Adrenal gland (tissue), 12 donors: ENCODE measurements around the gene RPL18. TPM values are rescaled to one million over a fixed set of nuclear protein-coding genes. Genes with fewer than 3 reads are reported as not detected.

ENCODE experiments used
- DNase-seq, 7 donors: peaks; one replicate each; pipeline ENCODE4 v3.0.0-alpha.2; 2019 to 2020
- H3K27ac ChIP-seq, 5 donors: fragments of 200-600 bp; sonication (generic) in 4 of 5; 1 replicate in 3 of 5; 2 replicates in 2 of 5; pipeline versions ENCODE4 v1.5.1 to v1.8.0; 2016 to 2020; ENCODE audit warnings: mild to moderate bottlenecking in 1 of 5
- H3K27me3 ChIP-seq: fragments of 200-600 bp; 2 replicates; pipeline ENCODE4 v1.8.0; 2021
- H3K36me3 ChIP-seq, 2 donors: fragments of 200-600 bp; replicated peaks in 1 of 2; 1 replicate in 1 of 2; 2 replicates in 1 of 2; pipeline versions ENCODE4 v1.5.1 to v1.8.0; 2018 to 2022
- H3K4me1 ChIP-seq, 2 donors: fragments of 200-600 bp; replicated peaks in 1 of 2; 1 replicate in 1 of 2; 2 replicates in 1 of 2; pipeline versions ENCODE4 v1.5.1 to v1.8.0; 2018 to 2021
- H3K4me3 ChIP-seq, 4 donors: fragments of 200-600 bp; sonication (generic) in 3 of 4; one replicate each; pipeline ENCODE4 v1.5.1; 2016 to 2018
- H3K9me3 ChIP-seq, 3 donors: fragments of 200-600 bp; sonication (generic) in 1 of 3; replicated peaks in 1 of 3; 1 replicate in 2 of 3; 2 replicates in 1 of 3; pipeline versions ENCODE4 v1.5.1 to v1.8.0; 2016 to 2021
- POLR2A ChIP-seq, 2 donors: fragments of 450-650 bp; IDR thresholded peaks; one replicate each; pipeline ENCODE4 v1.6.1; 2017; ENCODE audit warnings: antibody characterized with exemption in 2 of 2, mild to moderate bottlenecking in 2 of 2, moderate library complexity in 1 of 2
- WGBS, 4 donors: extraction: QIAGEN DNeasy Blood & Tissue Kit in 2 of 4; methylation state at CpG; one replicate each; pipeline versions ENCODE4 v1.1.5 to v1.1.7; 2013 to 2017; 5-methylcytosine and 5-hydroxymethylcytosine counted together
- intact Hi-C, 2 donors: fragments of 100-400 bp; cut with DNase I; formaldehyde crosslinking; loops; one replicate each; pipeline versions ENCODE4 v1.14.1 to v1.15.0; 2022 to 2023
- polyA plus RNA-seq, 3 donors: library from polyadenylated mRNA; stranded (reverse); fragments of 200-250 nt in 2 of 3; fragments of 350-450 nt in 1 of 3; fragmentation: Illumina TruSeq in 1 of 3; extraction: RNeasy Lipid Tissue Mini Kit (QIAGEN cat#74804) in 1 of 3; gene quantifications; one replicate each; pipeline ENCODE4 v1.2.3, GENCODE V29; 2013 to 2014
- total RNA-seq, 9 donors: library from RNA; depleted of rRNA in 4 of 9; stranded (reverse); fragments of >200 nt in 4 of 9; fragments of 120-200 nt in 1 of 9; fragmentation: NEBNext Ultra II Directional in 1 of 9; extraction: Animal tissue kit (Norgen Biotek cat#: 25700) in 1 of 9; gene quantifications; one replicate each; pipeline versions ENCODE4 v1.1.0 to v1.2.4, GENCODE V29; 2013 to 2023
- TF ChIP-seq, protein P1 (sequence below), 6 experiments: fragments of 450-650 bp in 4 of 6; fragments of 200-600 bp in 2 of 6; sonication (generic) in 1 of 6; IDR thresholded peaks; 1 replicate in 5 of 6; 2 replicates in 1 of 6; pipeline versions ENCODE4 v1.5.1 to v1.8.0; 2016 to 2021; ENCODE audit warnings: antibody characterized with exemption in 6 of 6, mild to moderate bottlenecking in 2 of 6, moderate library complexity in 1 of 6
- donor health status: healthy with polysubstance abuse.
- donor health status: Bipolar disorder and iron deficiency.
- donor health status: DM: yes; HTN: yes; CAD: no.
- donor health status: DM: no; HTN: no; CAD: no.
- donor health status: DM: no; HTN: no; CAD: no.
- donor health status: DM: yes; HTN: yes; CAD: no.

Gene RPL18
- total and polyA plus RNA-seq, 12 donors: 575 to 5,137 (median 1,890) TPM

DNA sequence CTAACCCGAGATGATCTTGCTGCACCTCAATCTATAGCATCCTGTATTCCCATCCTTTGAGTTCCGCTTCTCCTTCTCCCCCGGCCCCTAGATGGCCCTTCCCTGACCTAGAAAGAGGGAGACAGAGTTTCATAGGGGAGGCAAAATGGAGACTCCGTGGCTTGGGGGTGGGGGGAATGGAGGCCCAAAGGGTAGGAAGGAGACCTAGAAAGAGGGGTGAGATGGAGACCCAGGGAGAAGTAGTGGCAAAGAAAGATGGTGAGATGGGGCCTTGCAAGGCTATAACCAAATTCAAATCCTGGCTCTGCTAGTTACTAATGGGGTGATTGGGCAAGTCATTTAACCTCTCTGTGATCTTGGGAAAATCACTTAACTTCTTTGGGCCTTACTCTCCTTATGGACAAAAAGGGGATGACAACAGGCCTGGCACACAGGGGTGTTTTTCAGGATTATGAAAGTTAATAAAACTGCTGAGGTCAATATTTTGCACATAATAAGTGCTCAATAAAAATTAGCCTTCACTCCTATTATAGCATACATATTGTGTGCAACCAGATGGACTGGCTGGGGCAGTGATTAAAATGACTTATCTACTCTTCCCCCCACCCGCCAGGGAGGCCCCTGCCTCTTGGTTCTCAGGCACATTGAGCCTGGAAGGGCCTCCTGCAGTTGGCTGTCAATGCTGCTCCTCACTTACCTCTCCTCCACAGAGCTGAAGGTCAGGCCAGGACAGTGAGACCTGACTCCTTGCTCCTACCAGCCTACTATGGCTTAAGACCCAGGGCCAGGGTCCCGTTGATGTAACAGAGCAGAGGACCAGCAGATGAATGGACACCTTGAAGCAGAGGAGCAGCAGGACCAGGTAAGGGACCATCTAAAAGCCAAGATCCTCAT, 961 bp upstream of the RPL18 start:
- Histone ChIP-seq H3K4me3 (peak overlapping the region in 2 of 4 donors; percentile 82 to 97), H3K36me3 (peaks cover 0 to 27% of the 10 kb centered on the region in 2 donors), H3K9me3 (no peaks in the 10 kb centered on the region), H3K4me1 (peaks cover 33 to 44% of the 10 kb centered on the region in 2 donors), H3K27ac (peak overlapping the region; percentile 84 to 96 (median 92)), H3K27me3 (no peaks in the 10 kb centered on the region)
- peak in 4 of 7 donors; percentile 26 to 69 (median 48) for DNase-seq
- 29 to 32% (median 32%) methylated on average over 6 of the region's 6 CpGs for WGBS, 4 donors
- intact Hi-C loops: no loop called here
- TF ChIP-seq, protein P1, sequence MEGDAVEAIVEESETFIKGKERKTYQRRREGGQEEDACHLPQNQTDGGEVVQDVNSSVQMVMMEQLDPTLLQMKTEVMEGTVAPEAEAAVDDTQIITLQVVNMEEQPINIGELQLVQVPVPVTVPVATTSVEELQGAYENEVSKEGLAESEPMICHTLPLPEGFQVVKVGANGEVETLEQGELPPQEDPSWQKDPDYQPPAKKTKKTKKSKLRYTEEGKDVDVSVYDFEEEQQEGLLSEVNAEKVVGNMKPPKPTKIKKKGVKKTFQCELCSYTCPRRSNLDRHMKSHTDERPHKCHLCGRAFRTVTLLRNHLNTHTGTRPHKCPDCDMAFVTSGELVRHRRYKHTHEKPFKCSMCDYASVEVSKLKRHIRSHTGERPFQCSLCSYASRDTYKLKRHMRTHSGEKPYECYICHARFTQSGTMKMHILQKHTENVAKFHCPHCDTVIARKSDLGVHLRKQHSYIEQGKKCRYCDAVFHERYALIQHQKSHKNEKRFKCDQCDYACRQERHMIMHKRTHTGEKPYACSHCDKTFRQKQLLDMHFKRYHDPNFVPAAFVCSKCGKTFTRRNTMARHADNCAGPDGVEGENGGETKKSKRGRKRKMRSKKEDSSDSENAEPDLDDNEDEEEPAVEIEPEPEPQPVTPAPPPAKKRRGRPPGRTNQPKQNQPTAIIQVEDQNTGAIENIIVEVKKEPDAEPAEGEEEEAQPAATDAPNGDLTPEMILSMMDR (IDR thresholded peaks at IDR 0.05): peak in 3 of 6 experiments; percentile 22 to 42 (median 28)
- no peak for TF ChIP-seq POLR2A (IDR thresholded peaks at IDR 0.05)

DNA sequence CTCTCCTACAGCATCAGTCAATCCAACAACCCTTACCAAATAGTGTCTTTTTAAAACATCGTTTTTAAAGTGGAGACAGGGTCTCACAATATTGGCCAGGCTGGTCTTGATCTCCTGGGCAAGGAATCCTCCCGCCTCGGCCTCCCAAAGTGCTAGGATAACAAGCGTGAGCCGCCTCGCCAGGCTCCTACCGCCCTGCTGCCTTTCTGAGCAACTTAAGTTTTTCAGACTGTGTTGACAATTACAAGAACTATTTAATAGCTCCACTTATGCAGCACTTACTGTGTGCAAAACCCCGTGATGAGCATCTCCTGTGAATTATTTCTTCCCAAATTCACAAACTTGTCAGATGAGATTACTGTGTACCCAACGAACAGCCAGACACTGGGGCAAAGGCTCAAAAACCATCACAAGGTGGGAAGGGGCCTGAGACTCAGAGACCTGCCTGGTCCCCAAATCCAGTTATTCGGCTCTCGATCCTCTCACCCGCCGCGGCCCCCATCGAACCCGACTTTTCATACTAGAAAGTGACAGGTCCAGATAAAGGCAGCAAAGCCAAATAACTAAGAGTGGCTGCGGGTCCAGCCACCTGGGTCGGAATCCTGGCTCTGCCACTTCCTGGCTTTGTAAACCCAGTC, 581 bp downstream of the RPL18 start:
- WGBS, 4 donors: 1 to 6% (median 2%) methylated on average over 10 to 18 of the region's 18 CpGs
- intact Hi-C loops: no loop called here
- TF ChIP-seq POLR2A (IDR thresholded peaks at IDR 0.05): no peak
- TF ChIP-seq, protein P1 (IDR thresholded peaks at IDR 0.05): no peak

DNA sequence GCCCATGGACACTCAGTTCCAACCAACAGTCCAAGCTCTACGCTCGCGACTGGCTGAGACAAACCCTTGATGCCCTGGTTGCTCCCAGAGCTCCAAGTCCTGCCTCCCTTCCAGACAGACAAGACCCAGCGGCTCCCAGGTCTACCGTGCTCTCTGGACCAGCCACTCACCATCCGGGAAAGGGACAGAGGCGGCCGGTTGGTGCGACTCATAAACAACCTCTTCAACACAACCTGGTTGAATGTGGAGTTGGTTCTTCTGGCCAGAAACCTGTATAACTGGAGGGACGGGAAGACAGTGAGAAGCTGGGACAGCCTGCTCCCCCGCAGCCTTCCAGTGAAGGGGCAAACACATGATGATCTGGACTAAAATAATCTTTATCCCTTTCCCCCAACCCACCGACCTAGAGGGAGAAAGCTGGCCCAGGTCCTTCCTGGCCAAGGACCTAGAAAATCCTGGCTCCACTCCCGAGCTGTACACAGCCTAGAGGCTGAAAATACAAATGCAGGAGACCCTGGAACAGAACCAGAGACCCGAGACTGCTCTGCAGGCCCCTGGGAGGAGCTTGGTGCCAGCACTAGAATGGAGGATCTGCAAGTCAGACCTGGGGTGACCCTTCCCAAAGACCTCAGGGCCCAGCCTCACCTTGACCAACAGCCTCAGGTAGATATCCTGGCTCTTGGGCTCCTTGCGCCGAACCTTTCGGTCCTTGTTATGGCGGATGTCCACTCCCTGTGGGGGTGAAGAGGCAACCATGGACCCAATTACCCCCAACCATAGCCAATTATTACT, 1.6 kb downstream of the RPL18 start:
- no peaks in the 10 kb centered on the region for H3K27me3 ChIP-seq
- H3K9me3 ChIP-seq: no peaks in the 10 kb centered on the region
- DNase-seq: peak in 5 of 7 donors; percentile 27 to 68 (median 52)
- no peak for TF ChIP-seq POLR2A (IDR thresholded peaks at IDR 0.05)
- TF ChIP-seq, protein P1 (IDR thresholded peaks at IDR 0.05): peak in 5 of 6 experiments; percentile 4 to 27 (median 14)
- H3K27ac ChIP-seq: peak overlapping the region in 2 of 5 donors; percentile 92 to 96
- H3K4me1 ChIP-seq: peaks cover 18 to 32% of the 10 kb centered on the region in 2 donors
- peaks cover 0 to 30% of the 10 kb centered on the region in 2 donors for H3K36me3 ChIP-seq
- intact Hi-C loops: no loop called here
- H3K4me3 ChIP-seq: peak overlapping the region in 2 of 4 donors; percentile 82 to 97
- WGBS, 4 donors: 48 to 54% (median 51%) methylated on average over 8 to 18 of the region's 18 CpGs

More for the DNA sequence above, 581 bp downstream of the RPL18 start:
- Histone ChIP-seq H3K27ac (peak overlapping the region; percentile 47 to 96 (median 92)), H3K36me3 (peaks cover 0 to 30% of the 10 kb centered on the region in 2 donors), H3K9me3 (no peaks in the 10 kb centered on the region), H3K4me3 (peak overlapping the region; percentile 38 to 97 (median 88)), H3K27me3 (no peaks in the 10 kb centered on the region), H3K4me1 (peaks cover 21 to 40% of the 10 kb centered on the region in 2 donors)
- peak in 5 of 7 donors; percentile 25 to 72 (median 50) for DNase-seq
